Transverse colon (tissue), 4 donors: ENCODE data around the gene COX6A2. TPM values are rescaled to one million over a fixed set of nuclear protein-coding genes. Genes with fewer than 3 reads are reported as not detected.

Experiments used
- DNase-seq: peaks from one replicate; pipeline ENCODE4 v3.0.0-alpha.2; 2019
- H3K27ac ChIP-seq, 4 donors: fragments of 200-600 bp; sonication (generic); 2 replicates each; pipeline ENCODE4 v1.5.1; 2016 to 2018; ENCODE audit warnings: inconsistent platforms in 4 of 4
- H3K27me3 ChIP-seq: fragments of 200-600 bp; sonication (generic); 2 replicates; pipeline ENCODE4 v1.5.1; 2017; ENCODE audit warnings: inconsistent platforms
- H3K36me3 ChIP-seq, 4 donors: fragments of 200-600 bp; sonication (generic); 2 replicates each; pipeline ENCODE4 v1.5.1; 2017 to 2019; ENCODE audit warnings: inconsistent platforms in 4 of 4
- H3K4me1 ChIP-seq, 4 donors: fragments of 200-600 bp; sonication (generic); 2 replicates each; pipeline ENCODE4 v1.5.1; 2017 to 2020; ENCODE audit warnings: inconsistent platforms in 4 of 4
- H3K4me3 ChIP-seq, 4 donors: fragments of 200-600 bp; sonication (generic); 1 replicate in 1 of 4; 2 replicates in 3 of 4; pipeline versions ENCODE4 v1.5.1 to v1.6.1; 2017 to 2019; ENCODE audit warnings: inconsistent platforms in 4 of 4
- H3K9me3 ChIP-seq, 2 donors: fragments of 200-600 bp; sonication (generic); 2 replicates each; pipeline ENCODE4 v1.5.1; 2017 to 2019; ENCODE audit warnings: inconsistent platforms in 2 of 2
- CTCF ChIP-seq, 5 experiments: fragments of 200-600 bp in 3 of 5; fragments of 450-650 bp in 2 of 5; sonication (generic) in 3 of 5; IDR thresholded peaks; 1 replicate in 2 of 5; 2 replicates in 3 of 5; pipeline ENCODE4 v1.5.1; 2016 to 2017; ENCODE audit warnings: antibody characterized with exemption in 5 of 5, inconsistent platforms in 3 of 5, mild to moderate bottlenecking in 2 of 5, moderate library complexity in 1 of 5
- EP300 ChIP-seq: sonication (generic); formaldehyde crosslinking; IDR thresholded peaks from one replicate; pipeline ENCODE4 v1.6.1; 2017; ENCODE audit warnings: antibody characterized with exemption, low read depth
- POLR2A ChIP-seq: fragments of 450-650 bp; IDR thresholded peaks from one replicate; pipeline ENCODE4 v1.6.1; 2016; ENCODE audit warnings: antibody characterized with exemption, mild to moderate bottlenecking, moderate library complexity
- POLR2AphosphoS5 ChIP-seq, 3 donors: sonication (generic); formaldehyde crosslinking; IDR thresholded peaks; one replicate each; pipeline ENCODE4 v1.6.1; 2016; ENCODE audit warnings: antibody characterized with exemption in 3 of 3
- WGBS, 2 donors: methylation state at CpG; one replicate each; pipeline ENCODE4 v1.1.5; 2018; ENCODE audit warnings: low coverage in 1 of 2; 5-methylcytosine and 5-hydroxymethylcytosine counted together
- in situ Hi-C, 4 donors: fragments of 200-750 bp; cut with MboI; loops; one replicate each; pipeline versions ENCODE4 v1.15.0 to v1.15.1; 2017; ENCODE audit warnings: low sequenced_read_pairs in 3 of 4, low pct_ligation_motif_present in 1 of 4, low pct_unique_long_range_greater_than_20kb in 1 of 4
- intact Hi-C: fragments of 100-400 bp; cut with DNase I; formaldehyde crosslinking; loops from one replicate; pipeline ENCODE4 v1.15.1; 2023; ENCODE audit warnings: low total_unique reads
- total RNA-seq, 4 donors: library from RNA; depleted of rRNA; stranded (reverse); fragments of >200 nt; gene quantifications; one replicate each; pipeline ENCODE4 v1.1.0, GENCODE V29; 2016

Gene COX6A2
- total RNA-seq, 4 donors from 2014 or later: not detected

GRCh38 chr16:31474773-31475738 lies 46.9 kb upstream of the COX6A2 start:
- Histone ChIP-seq H3K27ac (peak overlapping the region in 3 of 4 donors; percentile 5 to 93 (median 91)), H3K36me3 (no peaks in the 10 kb centered on the region), H3K9me3 (no peaks in the 10 kb centered on the region), H3K4me3 (no peak overlapping the region), H3K27me3 (no peaks in the 10 kb centered on the region), H3K4me1 (peaks cover 13 to 64% (median 43%) of the 10 kb centered on the region in 4 donors)
- intact Hi-C loops (no loop called here), in situ Hi-C loops (loop anchor here in 2 of 4 donors (25.0 kb wide), 3 partner anchors 88 to 488 kb away; partner anchors contain the start of genes HSD3B7 (in 1 of the 2) and ITGAD (in 1 of the 2))
- no peak for TF ChIP-seq EP300
- no peak for TF ChIP-seq CTCF (IDR thresholded peaks at IDR 0.05)
- no peak for TF ChIP-seq POLR2A
- TF ChIP-seq POLR2AphosphoS5 (IDR thresholded peaks at IDR 0.05): no peak
- WGBS, 2 donors: 83 to 88% methylated on average over 6 to 12 of the region's 12 CpGs
- no peak for DNase-seq

- 56% methylated on average over 12 of the region's 12 CpGs; no CpG with 5 or more reads in 1 of the 2 donors for WGBS, 2 donors
- Histone ChIP-seq H3K27me3 (no peaks in the 10 kb centered on the region), H3K27ac (peak overlapping the region in 3 of 4 donors; percentile 3 to 98 (median 95)), H3K9me3 (no peaks in the 10 kb centered on the region), H3K4me3 (no peak overlapping the region), H3K36me3 (no peaks in the 10 kb centered on the region), H3K4me1 (peaks cover 13 to 60% (median 43%) of the 10 kb centered on the region in 4 donors)
- TF ChIP-seq POLR2AphosphoS5 (IDR thresholded peaks at IDR 0.05) (no peak), POLR2A (no peak), CTCF (IDR thresholded peaks at IDR 0.05) (no peak), EP300 (no peak)
- intact Hi-C loops (no loop called here), in situ Hi-C loops (loop anchor here in 2 of 4 donors (25.0 kb wide), 2 partner anchors 413 to 487 kb away; partner anchors contain the start of gene HSD3B7 (in 1 of the 2))
- no peak for DNase-seq
Measured at GRCh38 chr16:31474173-31474714, 46.1 kb upstream of the COX6A2 start.

- peak overlapping the region; percentile 90 to 98 (median 93) for H3K27ac ChIP-seq
- H3K4me1 ChIP-seq: peaks cover 13 to 60% (median 43%) of the 10 kb centered on the region in 4 donors
- no peaks in the 10 kb centered on the region for H3K27me3 ChIP-seq
- no peaks in the 10 kb centered on the region for H3K9me3 ChIP-seq
- TF ChIP-seq POLR2A (no peak), POLR2AphosphoS5 (IDR thresholded peaks at IDR 0.05) (no peak), EP300 (no peak), CTCF (IDR thresholded peaks at IDR 0.05) (no peak)
- 86% methylated on average over 17 of the region's 17 CpGs; no CpG with 5 or more reads in 1 of the 2 donors for WGBS, 2 donors
- in situ Hi-C loops: loop anchor here in 2 of 4 donors (25.0 kb wide), 2 partner anchors 414 to 486 kb away; partner anchors contain the start of gene HSD3B7 (in 1 of the 2)
- H3K4me3 ChIP-seq: peak overlapping the region in 2 of 4 donors; percentile 58 to 65
- no peak for DNase-seq
- H3K36me3 ChIP-seq: no peaks in the 10 kb centered on the region
- intact Hi-C loops: no loop called here
Measured at GRCh38 chr16:31473264-31473984, 45.3 kb upstream of the COX6A2 start.
